ENCODE measurements around the gene ZNF587. TPM values are rescaled to one million over a fixed set of nuclear protein-coding genes. Genes with fewer than 3 reads are reported as not detected.

The ZNF587 gene
- total and polyA plus RNA-seq, 2 of the 8 experiments (the other 6 are each of a cell fraction or from before 2014, with no cell fraction given) = 18.1 to 42.1 TPM

GRCh38 chr19:57887195-57887941, 37.7 kb downstream of the ZNF587 start (continued):
- TF ChIP-seq RAD21 (IDR thresholded peaks at IDR 0.05 in 1 of 2, conservative IDR thresholded peaks at IDR 0.05 in 1 of 2; ENCODE audit: low read depth in 2 of 2, low read length in 2 of 2) = no peak
- TF ChIP-seq FOSL1 (IDR thresholded peaks at IDR 0.05; ENCODE audit: insufficient read depth, low read depth, low read length) = no peak
- no peak for TF ChIP-seq NANOG (IDR thresholded peaks at IDR 0.05; ENCODE audit: insufficient read depth, low read depth, low read length, poor library complexity, severe bottlenecking)
- TF ChIP-seq TAF1 (IDR thresholded peaks at IDR 0.05; ENCODE audit: low read depth, low read length) = peak; percentile 39; the same call in 1 of the 2 replicates

All from H1 (cell line).